ENCODE measurements around the gene MOB2.

The MOB2 gene

DNA sequence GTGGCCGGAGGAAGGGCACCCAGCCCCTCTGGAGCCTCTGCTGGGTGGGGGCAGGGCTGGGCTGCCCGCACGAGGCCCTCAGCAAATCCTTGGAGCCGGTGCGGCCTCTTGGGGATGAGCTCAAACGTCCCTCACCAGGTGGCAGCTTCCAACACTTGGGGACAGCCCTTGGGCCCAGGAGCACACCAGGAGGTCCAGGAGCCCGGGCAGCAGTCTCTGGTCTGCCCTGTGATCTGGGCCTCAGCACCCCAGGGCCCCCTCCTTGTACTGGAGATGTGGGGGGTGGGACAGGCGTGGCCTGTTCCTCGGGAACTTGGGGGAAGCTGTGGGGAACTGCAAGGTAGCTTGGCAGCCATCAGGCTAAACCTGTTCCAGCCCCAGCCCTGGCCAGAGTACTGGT is 40.0 kb downstream of the MOB2 start:
- no peak for ATAC-seq
- TF ChIP-seq ZNF565 (CRISPR knock-in tag; conservative IDR thresholded peaks at IDR 0.05; ENCODE audit: low read depth) = no peak
- TF ChIP-seq, protein P1, sequence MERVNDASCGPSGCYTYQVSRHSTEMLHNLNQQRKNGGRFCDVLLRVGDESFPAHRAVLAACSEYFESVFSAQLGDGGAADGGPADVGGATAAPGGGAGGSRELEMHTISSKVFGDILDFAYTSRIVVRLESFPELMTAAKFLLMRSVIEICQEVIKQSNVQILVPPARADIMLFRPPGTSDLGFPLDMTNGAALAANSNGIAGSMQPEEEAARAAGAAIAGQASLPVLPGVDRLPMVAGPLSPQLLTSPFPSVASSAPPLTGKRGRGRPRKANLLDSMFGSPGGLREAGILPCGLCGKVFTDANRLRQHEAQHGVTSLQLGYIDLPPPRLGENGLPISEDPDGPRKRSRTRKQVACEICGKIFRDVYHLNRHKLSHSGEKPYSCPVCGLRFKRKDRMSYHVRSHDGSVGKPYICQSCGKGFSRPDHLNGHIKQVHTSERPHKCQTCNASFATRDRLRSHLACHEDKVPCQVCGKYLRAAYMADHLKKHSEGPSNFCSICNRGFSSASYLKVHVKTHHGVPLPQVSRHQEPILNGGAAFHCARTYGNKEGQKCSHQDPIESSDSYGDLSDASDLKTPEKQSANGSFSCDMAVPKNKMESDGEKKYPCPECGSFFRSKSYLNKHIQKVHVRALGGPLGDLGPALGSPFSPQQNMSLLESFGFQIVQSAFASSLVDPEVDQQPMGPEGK (CRISPR knock-in tag; IDR thresholded peaks at IDR 0.05; ENCODE audit: borderline replicate concordance) = no peak
- TF ChIP-seq BACH2 (CRISPR knock-in tag; IDR thresholded peaks at IDR 0.05; ENCODE audit: borderline replicate concordance) = no peak

GRCh38 chr11:1445741-1446445 is 40.7 kb downstream of the MOB2 start:
- peak; percentile 12; the same call in 1 of the 3 replicates for ATAC-seq
- no peak for TF ChIP-seq PPARA (CRISPR knock-in tag; IDR thresholded peaks at IDR 0.05; ENCODE audit: borderline replicate concordance)
- TF ChIP-seq GLIS3 (CRISPR knock-in tag; IDR thresholded peaks at IDR 0.05) = no peak
- TF ChIP-seq, protein P1 (CRISPR knock-in tag; IDR thresholded peaks at IDR 0.05; ENCODE audit: borderline replicate concordance) = no peak

- TF ChIP-seq TOX (CRISPR knock-in tag; IDR thresholded peaks at IDR 0.05; ENCODE audit: borderline replicate concordance) (no peak), TCF4 (CRISPR knock-in tag; IDR thresholded peaks at IDR 0.05; ENCODE audit: borderline replicate concordance) (no peak), GLIS3 (CRISPR knock-in tag; IDR thresholded peaks at IDR 0.05) (no peak), ZFP30 (CRISPR knock-in tag; IDR thresholded peaks at IDR 0.05) (no peak), ZC3H10 (CRISPR knock-in tag; IDR thresholded peaks at IDR 0.05) (no peak), ZNF565 (CRISPR knock-in tag; conservative IDR thresholded peaks at IDR 0.05; ENCODE audit: low read depth) (no peak), CSRNP3 (CRISPR knock-in tag; IDR thresholded peaks at IDR 0.05) (no peak), POU6F1 (CRISPR knock-in tag; IDR thresholded peaks at IDR 0.05; ENCODE audit: borderline replicate concordance, low read depth) (no peak), OSR1 (CRISPR knock-in tag; IDR thresholded peaks at IDR 0.05) (no peak), ESRRG (CRISPR knock-in tag; IDR thresholded peaks at IDR 0.05) (no peak), ZNF70 (CRISPR knock-in tag; IDR thresholded peaks at IDR 0.05) (no peak), ISL1 (CRISPR knock-in tag; IDR thresholded peaks at IDR 0.05) (no peak), ZFP3 (CRISPR knock-in tag; IDR thresholded peaks at IDR 0.05) (no peak), RARB (CRISPR knock-in tag; IDR thresholded peaks at IDR 0.05) (no peak), PPARA (CRISPR knock-in tag; IDR thresholded peaks at IDR 0.05; ENCODE audit: borderline replicate concordance) (no peak)
- TF ChIP-seq, protein P2, sequence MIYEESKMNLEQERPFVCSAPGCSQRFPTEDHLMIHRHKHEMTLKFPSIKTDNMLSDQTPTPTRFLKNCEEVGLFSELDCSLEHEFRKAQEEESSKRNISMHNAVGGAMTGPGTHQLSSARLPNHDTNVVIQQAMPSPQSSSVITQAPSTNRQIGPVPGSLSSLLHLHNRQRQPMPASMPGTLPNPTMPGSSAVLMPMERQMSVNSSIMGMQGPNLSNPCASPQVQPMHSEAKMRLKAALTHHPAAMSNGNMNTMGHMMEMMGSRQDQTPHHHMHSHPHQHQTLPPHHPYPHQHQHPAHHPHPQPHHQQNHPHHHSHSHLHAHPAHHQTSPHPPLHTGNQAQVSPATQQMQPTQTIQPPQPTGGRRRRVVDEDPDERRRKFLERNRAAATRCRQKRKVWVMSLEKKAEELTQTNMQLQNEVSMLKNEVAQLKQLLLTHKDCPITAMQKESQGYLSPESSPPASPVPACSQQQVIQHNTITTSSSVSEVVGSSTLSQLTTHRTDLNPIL (CRISPR knock-in tag; IDR thresholded peaks at IDR 0.05; ENCODE audit: low read depth) = no peak
- TF ChIP-seq, protein P3, sequence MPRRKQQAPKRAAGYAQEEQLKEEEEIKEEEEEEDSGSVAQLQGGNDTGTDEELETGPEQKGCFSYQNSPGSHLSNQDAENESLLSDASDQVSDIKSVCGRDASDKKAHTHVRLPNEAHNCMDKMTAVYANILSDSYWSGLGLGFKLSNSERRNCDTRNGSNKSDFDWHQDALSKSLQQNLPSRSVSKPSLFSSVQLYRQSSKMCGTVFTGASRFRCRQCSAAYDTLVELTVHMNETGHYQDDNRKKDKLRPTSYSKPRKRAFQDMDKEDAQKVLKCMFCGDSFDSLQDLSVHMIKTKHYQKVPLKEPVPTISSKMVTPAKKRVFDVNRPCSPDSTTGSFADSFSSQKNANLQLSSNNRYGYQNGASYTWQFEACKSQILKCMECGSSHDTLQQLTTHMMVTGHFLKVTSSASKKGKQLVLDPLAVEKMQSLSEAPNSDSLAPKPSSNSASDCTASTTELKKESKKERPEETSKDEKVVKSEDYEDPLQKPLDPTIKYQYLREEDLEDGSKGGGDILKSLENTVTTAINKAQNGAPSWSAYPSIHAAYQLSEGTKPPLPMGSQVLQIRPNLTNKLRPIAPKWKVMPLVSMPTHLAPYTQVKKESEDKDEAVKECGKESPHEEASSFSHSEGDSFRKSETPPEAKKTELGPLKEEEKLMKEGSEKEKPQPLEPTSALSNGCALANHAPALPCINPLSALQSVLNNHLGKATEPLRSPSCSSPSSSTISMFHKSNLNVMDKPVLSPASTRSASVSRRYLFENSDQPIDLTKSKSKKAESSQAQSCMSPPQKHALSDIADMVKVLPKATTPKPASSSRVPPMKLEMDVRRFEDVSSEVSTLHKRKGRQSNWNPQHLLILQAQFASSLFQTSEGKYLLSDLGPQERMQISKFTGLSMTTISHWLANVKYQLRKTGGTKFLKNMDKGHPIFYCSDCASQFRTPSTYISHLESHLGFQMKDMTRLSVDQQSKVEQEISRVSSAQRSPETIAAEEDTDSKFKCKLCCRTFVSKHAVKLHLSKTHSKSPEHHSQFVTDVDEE (CRISPR knock-in tag; IDR thresholded peaks at IDR 0.05) = no peak
Measured at GRCh38 chr11:1444823-1445422, 41.7 kb downstream of the MOB2 start.

More at GRCh38 chr11:1444823-1445422, 41.7 kb downstream of the MOB2 start:
- ATAC-seq = no peak
